ENCODE results near the gene ARSG. TPM values are rescaled to one million over a fixed set of nuclear protein-coding genes. Genes with fewer than 3 reads are reported as not detected.

Gene ARSG
- total and polyA plus RNA-seq, 2 donors (not counting 3 experiments of a cell fraction or from before 2014, with no cell fraction given), result 3.9 to 7.0 TPM

DNA sequence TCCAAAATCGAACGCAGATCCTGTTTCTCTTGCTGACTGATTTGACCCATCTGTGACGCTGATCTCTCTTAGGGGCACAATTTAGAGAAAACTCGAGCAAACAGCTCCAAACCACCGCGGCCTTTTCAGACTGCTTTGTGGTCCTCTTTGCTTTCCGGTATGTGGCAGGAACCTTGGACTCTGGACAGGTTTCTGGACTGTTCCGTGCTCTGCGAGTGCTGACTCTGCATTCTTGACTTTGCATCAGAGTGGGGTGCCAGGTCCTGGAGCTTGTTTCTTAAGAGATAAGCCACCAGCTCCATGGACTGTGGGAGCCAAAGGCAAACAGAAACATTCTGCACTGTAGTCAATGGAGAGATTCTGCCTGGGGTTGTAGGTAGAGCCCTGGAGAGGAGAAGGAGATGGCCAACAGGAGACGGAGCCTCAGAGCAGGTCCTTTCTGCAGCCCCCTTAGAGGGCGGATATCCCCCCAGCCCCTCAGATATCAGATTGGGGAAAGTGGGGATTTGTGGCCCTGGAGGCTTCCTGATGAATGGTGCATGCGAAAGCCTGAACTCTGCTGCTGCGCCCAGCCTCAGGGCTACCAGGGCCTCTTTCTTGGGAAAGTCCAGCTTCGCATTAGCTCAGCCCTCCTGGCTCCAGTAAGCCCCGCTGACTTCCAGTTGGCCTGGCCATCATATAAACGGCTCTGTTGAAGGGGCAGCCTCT is 100.4 kb downstream of the ARSG start:
- no peaks in the 10 kb centered on the region for H3K9me1 ChIP-seq (replicated peaks; ENCODE audit: control insufficient read depth, extremely low read depth, insufficient read depth, low read length)
- FAIRE-seq (no peak), DNase-seq (ENCODE audit: low read depth, low spot score) (no peak)
- ChIA-PET POLR2A (no interaction called here), CTCF (interaction anchor here (0.8 to 1.1 kb wide), 2 partner anchors 7 to 37 kb away, joined by 5 read pairs; no protein-coding TSS in a partner anchor)
- no peaks in the 10 kb centered on the region for H3K79me2 ChIP-seq (ENCODE audit: control insufficient read depth, insufficient read depth, low read length)
- H3K4me3 ChIP-seq (replicated peaks in 1 of 3; ENCODE audit: insufficient read depth in 1 of 3, low read depth in 1 of 3, low read length in 3 of 3), result no peak overlapping the region
- H3K4me2 ChIP-seq (ENCODE audit: insufficient read depth, low read length), result no peak overlapping the region
- no peak overlapping the region for H3K27ac ChIP-seq (ENCODE audit: insufficient read depth, low read depth, low read length)
- intact Hi-C loops (cut with micrococcal nuclease), result no loop called here
- no peak overlapping the region for H2AFZ ChIP-seq (ENCODE audit: low read depth, low read length)
- no peaks in the 10 kb centered on the region for H3K9me3 ChIP-seq (replicated peaks; ENCODE audit: control insufficient read depth, insufficient read depth, low read length)
- dilution Hi-C loops (cut with MboI; ENCODE audit: extremely low pct_ligation_motif_present, low sequenced_read_pairs), result no loop called here
- TF ChIP-seq EZH2 (IDR thresholded peaks at IDR 0.05; ENCODE audit: borderline replicate concordance, low read depth, low read length, severe bottlenecking), result no peak
- no peak for TF ChIP-seq POLR2AphosphoS5 (IDR thresholded peaks at IDR 0.05; ENCODE audit: insufficient read depth, low read depth, low read length)
- no peak for TF ChIP-seq JUN (IDR thresholded peaks at IDR 0.05; ENCODE audit: borderline replicate concordance, insufficient read depth, insufficient read length, low read depth)
- no peak for TF ChIP-seq MYC (IDR thresholded peaks at IDR 0.05; ENCODE audit: low read depth, low read length)
- TF ChIP-seq, protein P1, sequence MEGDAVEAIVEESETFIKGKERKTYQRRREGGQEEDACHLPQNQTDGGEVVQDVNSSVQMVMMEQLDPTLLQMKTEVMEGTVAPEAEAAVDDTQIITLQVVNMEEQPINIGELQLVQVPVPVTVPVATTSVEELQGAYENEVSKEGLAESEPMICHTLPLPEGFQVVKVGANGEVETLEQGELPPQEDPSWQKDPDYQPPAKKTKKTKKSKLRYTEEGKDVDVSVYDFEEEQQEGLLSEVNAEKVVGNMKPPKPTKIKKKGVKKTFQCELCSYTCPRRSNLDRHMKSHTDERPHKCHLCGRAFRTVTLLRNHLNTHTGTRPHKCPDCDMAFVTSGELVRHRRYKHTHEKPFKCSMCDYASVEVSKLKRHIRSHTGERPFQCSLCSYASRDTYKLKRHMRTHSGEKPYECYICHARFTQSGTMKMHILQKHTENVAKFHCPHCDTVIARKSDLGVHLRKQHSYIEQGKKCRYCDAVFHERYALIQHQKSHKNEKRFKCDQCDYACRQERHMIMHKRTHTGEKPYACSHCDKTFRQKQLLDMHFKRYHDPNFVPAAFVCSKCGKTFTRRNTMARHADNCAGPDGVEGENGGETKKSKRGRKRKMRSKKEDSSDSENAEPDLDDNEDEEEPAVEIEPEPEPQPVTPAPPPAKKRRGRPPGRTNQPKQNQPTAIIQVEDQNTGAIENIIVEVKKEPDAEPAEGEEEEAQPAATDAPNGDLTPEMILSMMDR (IDR thresholded peaks at IDR 0.05; ENCODE audit: extremely low read depth in 1 of 2, insufficient read depth in 1 of 2, low read depth in 1 of 2, low read length in 2 of 2), result no peak
- H4K20me1 ChIP-seq (replicated peaks; ENCODE audit: control insufficient read depth, extremely low read depth, insufficient read depth, low read length), result no peaks in the 10 kb centered on the region
- no peaks in the 10 kb centered on the region for H3K27me3 ChIP-seq (ENCODE audit: control insufficient read depth in 2 of 2, insufficient read depth in 2 of 2, low read length in 2 of 2)
- no peak overlapping the region for H3K9ac ChIP-seq (replicated peaks; ENCODE audit: extremely low read depth, insufficient read depth, low read length)
- H3K4me1 ChIP-seq (ENCODE audit: control insufficient read depth, extremely low read depth, insufficient read depth, low read length), result no peaks in the 10 kb centered on the region
- no peaks in the 10 kb centered on the region for H3K36me3 ChIP-seq (ENCODE audit: control insufficient read depth in 2 of 2, extremely low read depth in 1 of 2, insufficient read depth in 2 of 2, low read length in 2 of 2)
- no TSS peak for BruUV-seq (replicated peaks)
